ENCODE results near the gene FBXO2. TPM values are rescaled to one million over a fixed set of nuclear protein-coding genes. Genes with fewer than 3 reads are reported as not detected.

FBXO2 gene
- total RNA-seq, 4 donors from 2014 or later: 1.1 to 24.3 (median 8.3) TPM

- DNase-seq (ENCODE audit: low spot score): no peak
- no peak for TF ChIP-seq CTCF (IDR thresholded peaks at IDR 0.05)
- no peak for ATAC-seq (ENCODE audit: low FRiP score)
These were observed 54.2 kb downstream of the FBXO2 start for GRCh38 chr1:11599891-11600576.

GRCh38 chr1:11598461-11598860 is 55.8 kb downstream of the FBXO2 start:
- DNase-seq (ENCODE audit: low spot score) (no peak), ATAC-seq (ENCODE audit: low FRiP score) (no peak)
- TF ChIP-seq CTCF (IDR thresholded peaks at IDR 0.05): no peak

Other genes starting within 250 kb of the FBXO2 start
- gene DISP3, start 175.3 kb downstream of the FBXO2 start, total RNA-seq: under 1 TPM in 1 of 4 donors, not detected in 3; 0.09 TPM
- 10 to 100 TPM in 1 of 4 donors, 1 to 10 TPM in 3; 5.8 to 13.3 (median 9.6) TPM for gene FBXO44, start 448 bp upstream of the FBXO2 start, total RNA-seq
- gene FBXO6, start 9.8 kb upstream of the FBXO2 start, total RNA-seq: 10 to 100 TPM in 3 of 4 donors, 1 to 10 TPM in 1; 5.9 to 16.3 (median 11.0) TPM
- gene MAD2L2, start 26.7 kb upstream of the FBXO2 start, total RNA-seq: 10 to 100 TPM; 20.2 to 41.3 (median 35.7) TPM
- not detected for gene DRAXIN, start 37.3 kb upstream of the FBXO2 start, total RNA-seq
- gene AGTRAP, start 81.7 kb upstream of the FBXO2 start, total RNA-seq: 10 to 100 TPM; 35.1 to 93.1 (median 64.2) TPM
- 1 to 10 TPM in 1 of 4 donors, under 1 TPM in 1, not detected in 2; 0.72 to 2.0 TPM for gene C1orf167, start 107.8 kb upstream of the FBXO2 start, total RNA-seq
- 10 to 100 TPM; 28.9 to 44.8 (median 36.0) TPM for gene MTHFR, start 151.5 kb upstream of the FBXO2 start, total RNA-seq
- 10 to 100 TPM; 14.4 to 20.4 (median 18.0) TPM for gene CLCN6, start 151.8 kb upstream of the FBXO2 start, total RNA-seq
- gene NPPA, start 193.4 kb upstream of the FBXO2 start, total RNA-seq: not detected
- not detected for gene NPPB, start 204.5 kb upstream of the FBXO2 start, total RNA-seq